Esophagus squamous epithelium (tissue), 5 donors: ENCODE results near the gene COL4A6. TPM values are rescaled to one million over a fixed set of nuclear protein-coding genes. Genes with fewer than 3 reads are reported as not detected.

Source experiments
- DNase-seq: peaks from one replicate; lab custom pipeline; 2025; lab: John Stamatoyannopoulos, UW
- H3K27ac ChIP-seq, 4 donors: fragments of 200-600 bp; sonication (generic); one replicate each; pipeline ENCODE4 v1.5.1; 2016 to 2019; ENCODE audit warnings: mild to moderate bottlenecking in 1 of 4
- H3K27me3 ChIP-seq, 4 donors: fragments of 200-600 bp; sonication (generic); 1 replicate in 3 of 4; 2 replicates in 1 of 4; pipeline versions ENCODE4 v1.5.1 to v1.6.0; 2017 to 2021; ENCODE audit warnings: antibody characterized with exemption in 1 of 4
- H3K36me3 ChIP-seq, 3 donors: fragments of 200-600 bp; sonication (generic); one replicate each; pipeline ENCODE4 v1.5.1; 2016 to 2019
- H3K4me1 ChIP-seq, 3 donors: fragments of 200-600 bp; sonication (generic); one replicate each; pipeline ENCODE4 v1.5.1; 2017 to 2019
- H3K4me3 ChIP-seq, 4 donors: fragments of 200-600 bp; sonication (generic); 1 replicate in 3 of 4; 2 replicates in 1 of 4; pipeline ENCODE4 v1.5.1; 2016 to 2019; ENCODE audit warnings: mild to moderate bottlenecking in 2 of 4, moderate library complexity in 1 of 4
- H3K9me3 ChIP-seq, 3 donors: fragments of 200-600 bp; sonication (generic); one replicate each; pipeline ENCODE4 v1.5.1; 2016 to 2019
- POLR2A ChIP-seq, 4 donors: fragments of 450-650 bp; IDR thresholded peaks; one replicate each; pipeline ENCODE4 v1.6.1; 2017; ENCODE audit warnings: antibody characterized with exemption in 4 of 4, mild to moderate bottlenecking in 4 of 4, moderate library complexity in 3 of 4
- WGBS, 2 donors: methylation state at CpG; one replicate each; pipeline ENCODE4 v1.1.5; 2018; 5-methylcytosine and 5-hydroxymethylcytosine counted together
- intact Hi-C: fragments of 100-400 bp; cut with DNase I; formaldehyde crosslinking; loops from one replicate; pipeline ENCODE4 v1.15.0; 2022
- total RNA-seq, 4 donors: library from RNA; depleted of rRNA; stranded (reverse); fragments of >200 nt; gene quantifications; one replicate each; pipeline ENCODE4 v1.1.0, GENCODE V29; 2016
- TF ChIP-seq, protein P1 (sequence below), 6 experiments: fragments of 450-650 bp in 4 of 6; fragments of 200-600 bp in 2 of 6; sonication (generic) in 2 of 6; IDR thresholded peaks; one replicate each; pipeline ENCODE4 v1.5.1; 2016 to 2019; ENCODE audit warnings: antibody characterized with exemption in 6 of 6, mild to moderate bottlenecking in 4 of 6, moderate library complexity in 4 of 6
- donor health status: DM: yes; HTN: yes; CAD: no.

COL4A6 gene
- total RNA-seq, 4 donors from 2014 or later: 1.1 to 6.5 (median 2.9) TPM

DNA sequence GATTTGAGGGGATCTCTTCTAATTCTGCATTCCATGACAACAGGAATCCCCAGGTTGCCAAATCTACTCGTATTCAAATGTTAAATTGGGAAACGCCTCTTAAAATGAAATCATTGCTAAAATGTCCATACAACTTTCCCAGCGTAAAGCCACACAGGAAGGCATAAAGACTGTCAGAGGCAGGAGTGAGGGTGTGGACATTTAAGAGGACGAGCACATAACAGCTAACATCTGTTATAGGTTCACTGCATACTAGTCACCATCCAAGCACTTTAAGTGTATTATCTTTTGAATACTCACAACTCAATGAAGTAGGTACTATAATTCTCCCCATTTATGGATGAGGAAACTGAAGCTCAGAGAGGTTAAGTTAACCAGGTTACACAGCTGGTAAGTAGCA, 311.1 kb downstream of the COL4A6 start:
- Histone ChIP-seq H3K27me3 (no peaks in the 10 kb centered on the region), H3K9me3 (no peaks in the 10 kb centered on the region), H3K4me3 (no peak overlapping the region), H3K36me3 (peaks cover 0 to 18% (median 0%) of the 10 kb centered on the region in 3 donors), H3K27ac (no peak overlapping the region), H3K4me1 (peaks cover 0 to 11% (median 4%) of the 10 kb centered on the region in 3 donors)
- WGBS, 2 donors: 70 to 92% methylated on average over 4 of the region's 4 CpGs
- DNase-seq: no peak
- intact Hi-C loops: no loop called here
- TF ChIP-seq POLR2A (IDR thresholded peaks at IDR 0.05): no peak
- TF ChIP-seq, protein P1, sequence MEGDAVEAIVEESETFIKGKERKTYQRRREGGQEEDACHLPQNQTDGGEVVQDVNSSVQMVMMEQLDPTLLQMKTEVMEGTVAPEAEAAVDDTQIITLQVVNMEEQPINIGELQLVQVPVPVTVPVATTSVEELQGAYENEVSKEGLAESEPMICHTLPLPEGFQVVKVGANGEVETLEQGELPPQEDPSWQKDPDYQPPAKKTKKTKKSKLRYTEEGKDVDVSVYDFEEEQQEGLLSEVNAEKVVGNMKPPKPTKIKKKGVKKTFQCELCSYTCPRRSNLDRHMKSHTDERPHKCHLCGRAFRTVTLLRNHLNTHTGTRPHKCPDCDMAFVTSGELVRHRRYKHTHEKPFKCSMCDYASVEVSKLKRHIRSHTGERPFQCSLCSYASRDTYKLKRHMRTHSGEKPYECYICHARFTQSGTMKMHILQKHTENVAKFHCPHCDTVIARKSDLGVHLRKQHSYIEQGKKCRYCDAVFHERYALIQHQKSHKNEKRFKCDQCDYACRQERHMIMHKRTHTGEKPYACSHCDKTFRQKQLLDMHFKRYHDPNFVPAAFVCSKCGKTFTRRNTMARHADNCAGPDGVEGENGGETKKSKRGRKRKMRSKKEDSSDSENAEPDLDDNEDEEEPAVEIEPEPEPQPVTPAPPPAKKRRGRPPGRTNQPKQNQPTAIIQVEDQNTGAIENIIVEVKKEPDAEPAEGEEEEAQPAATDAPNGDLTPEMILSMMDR (IDR thresholded peaks at IDR 0.05): no peak

DNA sequence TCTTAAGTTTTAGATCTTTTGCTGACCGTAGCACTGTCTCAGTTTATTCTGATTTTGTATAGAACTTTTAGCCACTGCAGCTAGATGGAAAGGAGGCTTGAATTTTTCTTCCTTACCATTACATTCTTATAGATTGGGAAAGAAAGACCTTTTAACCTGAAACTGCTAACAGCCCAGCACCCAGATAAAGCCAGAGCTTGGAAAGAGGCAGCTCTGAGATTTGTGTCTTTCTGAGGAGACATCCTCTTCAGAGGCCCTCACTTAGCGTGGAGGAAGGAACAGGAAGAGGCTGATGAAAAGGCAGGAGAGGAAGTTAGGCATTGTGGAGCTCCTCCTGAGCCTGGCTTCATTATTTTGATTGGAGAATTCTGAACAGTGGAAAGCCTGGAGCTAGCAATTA, 311.6 kb downstream of the COL4A6 start:
- Histone ChIP-seq H3K9me3 (no peaks in the 10 kb centered on the region), H3K36me3 (peaks cover 0 to 18% (median 0%) of the 10 kb centered on the region in 3 donors), H3K4me3 (no peak overlapping the region), H3K27me3 (no peaks in the 10 kb centered on the region), H3K27ac (no peak overlapping the region), H3K4me1 (peaks cover 0 to 11% (median 4%) of the 10 kb centered on the region in 3 donors)
- intact Hi-C loops: no loop called here
- DNase-seq: no peak
- 61 to 92% methylated on average over 2 of the region's 2 CpGs for WGBS, 2 donors
- no peak for TF ChIP-seq POLR2A (IDR thresholded peaks at IDR 0.05)
- TF ChIP-seq, protein P1 (IDR thresholded peaks at IDR 0.05): no peak

DNA sequence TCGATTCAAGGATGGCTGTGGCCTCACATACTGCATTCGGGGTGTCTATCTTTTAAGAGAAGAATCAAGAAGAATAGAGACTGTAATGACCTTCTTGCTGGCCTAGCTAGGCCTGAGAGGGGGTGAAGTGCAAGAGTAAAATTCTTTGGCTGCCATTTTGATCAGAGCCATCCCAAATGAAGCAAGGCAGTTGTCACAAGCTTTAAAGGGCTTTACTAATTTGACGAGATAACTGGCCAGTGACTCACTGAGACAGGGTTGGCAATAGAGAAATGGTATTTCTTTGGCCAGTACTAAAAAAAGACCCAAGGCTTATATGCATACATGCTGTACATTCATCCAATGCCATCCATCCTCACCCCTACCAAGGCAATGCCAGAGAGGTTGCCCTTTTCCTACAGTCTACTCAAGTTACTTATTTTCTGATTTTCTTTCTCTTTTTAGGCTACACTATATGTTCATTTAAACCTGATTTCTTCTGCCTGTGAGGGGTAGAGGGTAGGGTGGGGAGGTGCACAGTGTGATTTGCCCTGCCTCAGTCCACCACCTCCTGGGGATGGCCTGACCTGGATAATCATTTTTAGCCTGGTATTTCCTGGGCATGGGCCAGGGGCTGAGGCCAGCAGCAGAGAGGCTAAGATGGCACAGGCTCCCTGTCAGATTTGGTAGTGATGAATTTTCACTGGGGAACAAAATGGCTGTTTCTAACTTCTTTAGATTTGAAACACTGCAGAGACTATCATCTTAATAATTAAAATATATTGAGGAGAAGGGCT, 314.4 kb downstream of the COL4A6 start:
- H3K27me3 ChIP-seq: no peaks in the 10 kb centered on the region
- intact Hi-C loops: no loop called here
- TF ChIP-seq POLR2A (IDR thresholded peaks at IDR 0.05): no peak
- TF ChIP-seq, protein P1 (IDR thresholded peaks at IDR 0.05): no peak
- DNase-seq: no peak
- H3K4me3 ChIP-seq: no peak overlapping the region
- no peak overlapping the region for H3K27ac ChIP-seq
- WGBS, 2 donors: 80% methylated on average over 3 of the region's 3 CpGs; no CpG with 5 or more reads in 1 of the 2 donors
- no peaks in the 10 kb centered on the region for H3K9me3 ChIP-seq
- peaks cover 0 to 11% (median 4%) of the 10 kb centered on the region in 3 donors for H3K4me1 ChIP-seq
- H3K36me3 ChIP-seq: peaks cover 0 to 13% (median 0%) of the 10 kb centered on the region in 3 donors

DNA sequence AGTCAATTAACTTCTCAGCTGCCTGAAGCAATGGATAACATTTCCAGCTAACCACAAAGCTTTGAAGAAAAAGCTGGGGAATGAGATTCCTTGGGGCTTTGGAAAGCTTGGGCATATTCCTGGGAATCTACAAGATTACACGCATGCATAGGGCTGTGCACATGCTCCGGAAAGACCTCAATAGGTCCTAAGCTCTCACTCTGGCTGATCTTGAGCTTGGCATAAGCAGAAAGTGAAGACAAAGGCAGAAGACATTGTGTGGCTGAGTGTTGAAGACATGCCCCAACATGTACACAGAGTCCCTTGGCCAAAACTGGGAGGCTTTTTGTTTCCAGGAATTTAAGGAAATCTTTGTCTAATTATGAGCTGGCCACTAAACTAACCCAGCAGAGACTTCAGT, 315.5 kb downstream of the COL4A6 start:
- no peak for DNase-seq
- H3K9me3 ChIP-seq: no peaks in the 10 kb centered on the region
- no peaks in the 10 kb centered on the region for H3K27me3 ChIP-seq
- H3K4me1 ChIP-seq: peaks cover 0 to 11% (median 4%) of the 10 kb centered on the region in 3 donors
- H3K4me3 ChIP-seq: no peak overlapping the region
- intact Hi-C loops: no loop called here
- no peak for TF ChIP-seq POLR2A (IDR thresholded peaks at IDR 0.05)
- TF ChIP-seq, protein P1 (IDR thresholded peaks at IDR 0.05): no peak
- 49% methylated on average over 2 of the region's 2 CpGs; no CpG with 5 or more reads in 1 of the 2 donors for WGBS, 2 donors
- H3K27ac ChIP-seq: no peak overlapping the region
- H3K36me3 ChIP-seq: peaks cover 0 to 13% (median 0%) of the 10 kb centered on the region in 3 donors

DNA sequence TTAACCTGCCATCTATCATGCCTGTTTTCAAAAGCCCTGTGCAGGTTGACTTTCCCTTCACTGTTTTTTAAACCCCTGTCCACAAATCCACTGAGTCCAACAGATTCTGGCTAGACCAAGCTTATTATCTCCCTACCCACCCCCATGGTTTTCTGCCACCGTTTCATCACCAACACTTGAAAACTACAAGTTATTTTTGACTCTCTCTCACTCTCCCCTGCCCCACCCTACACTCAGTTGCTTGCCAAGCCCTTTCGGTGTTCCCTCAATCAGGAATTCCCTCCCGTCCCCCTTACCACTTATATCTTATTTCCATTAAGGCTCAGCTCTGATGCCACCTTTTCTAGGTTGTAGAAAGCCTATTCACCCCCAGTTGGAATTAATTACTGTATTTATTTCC, 316.9 kb downstream of the COL4A6 start:
- Histone ChIP-seq H3K36me3 (peaks cover 0 to under 1% (median 0%) of the 10 kb centered on the region in 3 donors), H3K27ac (no peak overlapping the region), H3K4me1 (peaks cover 0 to 11% (median 4%) of the 10 kb centered on the region in 3 donors), H3K4me3 (no peak overlapping the region), H3K27me3 (no peaks in the 10 kb centered on the region), H3K9me3 (no peaks in the 10 kb centered on the region)
- intact Hi-C loops: no loop called here
- 30 to 39% methylated on average over 3 of the region's 3 CpGs for WGBS, 2 donors
- DNase-seq: no peak
- TF ChIP-seq POLR2A (IDR thresholded peaks at IDR 0.05): no peak
